PC-9 (cell line): Measurements from ENCODE around the gene SLAMF1.

Experiments
- EZH2 ChIP-seq: fragments of 200-600 bp; sonication (generic); IDR thresholded peaks from 2 replicates; pipeline ENCODE4 v1.8.0; 2017; ENCODE audit warnings: antibody characterized with exemption, low read depth
- TF ChIP-seq, protein P1 (sequence below): fragments of 200-600 bp; sonication (generic); conservative IDR thresholded peaks from 2 replicates; pipeline ENCODE4 v1.6.1; 2017; ENCODE audit warnings: mixed run types, antibody characterized with exemption, mild to moderate bottlenecking, moderate library complexity

DNA sequence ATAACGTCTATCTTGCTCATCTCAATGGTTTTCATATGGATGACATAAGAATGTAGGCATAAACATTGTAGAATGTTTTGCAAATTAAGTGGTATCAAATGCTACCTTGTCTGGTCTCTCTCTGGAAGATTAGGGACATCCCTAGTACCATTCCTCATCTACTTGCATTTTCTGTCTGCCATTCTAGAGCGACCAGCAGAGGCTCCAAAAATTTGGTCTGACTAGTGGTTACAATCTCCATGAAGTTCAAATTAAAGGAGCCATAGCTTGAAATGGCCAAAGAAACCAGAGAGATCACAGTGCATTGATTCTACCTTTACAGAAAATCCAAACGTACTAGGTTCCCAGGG, 68.7 kb downstream of the SLAMF1 start:
- TF ChIP-seq, protein P1, sequence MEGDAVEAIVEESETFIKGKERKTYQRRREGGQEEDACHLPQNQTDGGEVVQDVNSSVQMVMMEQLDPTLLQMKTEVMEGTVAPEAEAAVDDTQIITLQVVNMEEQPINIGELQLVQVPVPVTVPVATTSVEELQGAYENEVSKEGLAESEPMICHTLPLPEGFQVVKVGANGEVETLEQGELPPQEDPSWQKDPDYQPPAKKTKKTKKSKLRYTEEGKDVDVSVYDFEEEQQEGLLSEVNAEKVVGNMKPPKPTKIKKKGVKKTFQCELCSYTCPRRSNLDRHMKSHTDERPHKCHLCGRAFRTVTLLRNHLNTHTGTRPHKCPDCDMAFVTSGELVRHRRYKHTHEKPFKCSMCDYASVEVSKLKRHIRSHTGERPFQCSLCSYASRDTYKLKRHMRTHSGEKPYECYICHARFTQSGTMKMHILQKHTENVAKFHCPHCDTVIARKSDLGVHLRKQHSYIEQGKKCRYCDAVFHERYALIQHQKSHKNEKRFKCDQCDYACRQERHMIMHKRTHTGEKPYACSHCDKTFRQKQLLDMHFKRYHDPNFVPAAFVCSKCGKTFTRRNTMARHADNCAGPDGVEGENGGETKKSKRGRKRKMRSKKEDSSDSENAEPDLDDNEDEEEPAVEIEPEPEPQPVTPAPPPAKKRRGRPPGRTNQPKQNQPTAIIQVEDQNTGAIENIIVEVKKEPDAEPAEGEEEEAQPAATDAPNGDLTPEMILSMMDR: no peak
- TF ChIP-seq EZH2: no peak
